ACHN (cell line): ENCODE measurements around the gene SLC37A4.
A peak's percentile ranks its signal among the peaks of the same experiment; 100 is the strongest.
"Not testable (repeated sequence)": the region's sequence is repeated elsewhere in the genome, so short reads cannot be mapped to it uniquely, and the experiment has no call there.

ENCODE experiments used
- DNase-seq: peaks from one replicate; pipeline ENCODE4 v3.0.0-alpha.2; 2015
- in situ Hi-C: cut with HindIII; loops from 2 replicates; pipeline ENCODE4 v1.10.0; 2017; ENCODE audit warnings: low sequenced_read_pairs, low pct_ligation_motif_present, low pct_unique_long_range_greater_than_20kb

Gene SLC37A4

GRCh38 chr11:119046489-119046888 is 15.8 kb upstream of the SLC37A4 start:
- in situ Hi-C loops: no loop called here
- DNase-seq: no peak

GRCh38 chr11:119044708-119045107 is 14.0 kb upstream of the SLC37A4 start:
- in situ Hi-C loops: no loop called here
- DNase-seq: no peak

- in situ Hi-C loops: no loop called here
- DNase-seq: no peak
Observed at GRCh38 chr11:119042927-119043326, 12.2 kb upstream of the SLC37A4 start.

GRCh38 chr11:119041821-119042514 is 11.3 kb upstream of the SLC37A4 start:
- no peak for DNase-seq

GRCh38 chr11:119039471-119039870 is 8.8 kb upstream of the SLC37A4 start:
- DNase-seq, in situ Hi-C loops: not testable (repeated sequence)

More at GRCh38 chr11:119041821-119042514, 11.3 kb upstream of the SLC37A4 start:
- in situ Hi-C loops: no loop called here

GRCh38 chr11:119038884-119039283 is 8.2 kb upstream of the SLC37A4 start:
- in situ Hi-C loops: no loop called here
- no peak for DNase-seq

- DNase-seq: no peak
- in situ Hi-C loops: no loop called here
Observed at GRCh38 chr11:119034813-119035212, 4.1 kb upstream of the SLC37A4 start.

- in situ Hi-C loops: not testable (repeated sequence)
- DNase-seq: peak; percentile 17
Observed at GRCh38 chr11:119033421-119033820, 2.7 kb upstream of the SLC37A4 start.

- no peak for DNase-seq
- in situ Hi-C loops: no loop called here
Observed at GRCh38 chr11:119031912-119032280, 1.2 kb upstream of the SLC37A4 start.

- no peak for DNase-seq
- in situ Hi-C loops: no loop called here
Observed at GRCh38 chr11:119030029-119030328, 698 bp downstream of the SLC37A4 start.

- DNase-seq: peak; percentile 81
- in situ Hi-C loops: no loop called here
Observed at GRCh38 chr11:119029340-119030028, 1.2 kb downstream of the SLC37A4 start.

GRCh38 chr11:119029069-119029339 is 1.7 kb downstream of the SLC37A4 start:
- DNase-seq: no peak

GRCh38 chr11:119028346-119029068 is 2.2 kb downstream of the SLC37A4 start:
- no peak for DNase-seq
- in situ Hi-C loops: no loop called here

More at GRCh38 chr11:119029069-119029339, 1.7 kb downstream of the SLC37A4 start:
- in situ Hi-C loops: no loop called here

GRCh38 chr11:119027561-119028345 is 2.9 kb downstream of the SLC37A4 start:
- DNase-seq: no peak
- in situ Hi-C loops: no loop called here

- in situ Hi-C loops: no loop called here
- DNase-seq: no peak
Observed at GRCh38 chr11:119026970-119027369, 3.7 kb downstream of the SLC37A4 start.

GRCh38 chr11:119025978-119026766 is 4.5 kb downstream of the SLC37A4 start:
- DNase-seq: no peak
- in situ Hi-C loops: no loop called here

GRCh38 chr11:119025541-119025940 is 5.1 kb downstream of the SLC37A4 start:
- in situ Hi-C loops: no loop called here
- DNase-seq: no peak

- in situ Hi-C loops: no loop called here
- DNase-seq: no peak
Observed at GRCh38 chr11:119025099-119025473, 5.6 kb downstream of the SLC37A4 start.
